22Rv1 (cell line): ENCODE data around the gene NCOA3.

Experiments
- ZFX ChIP-seq: fragments of 450-650 bp; IDR thresholded peaks from 2 replicates; pipeline ENCODE4 v1.6.1; 2017; ENCODE audit warnings: antibody characterized with exemption, borderline replicate concordance
- TF ChIP-seq, protein P1 (sequence below): fragments of 450-650 bp; IDR thresholded peaks from 2 replicates; pipeline ENCODE4 v1.5.1; 2017; ENCODE audit warnings: mild to moderate bottlenecking

DNA sequence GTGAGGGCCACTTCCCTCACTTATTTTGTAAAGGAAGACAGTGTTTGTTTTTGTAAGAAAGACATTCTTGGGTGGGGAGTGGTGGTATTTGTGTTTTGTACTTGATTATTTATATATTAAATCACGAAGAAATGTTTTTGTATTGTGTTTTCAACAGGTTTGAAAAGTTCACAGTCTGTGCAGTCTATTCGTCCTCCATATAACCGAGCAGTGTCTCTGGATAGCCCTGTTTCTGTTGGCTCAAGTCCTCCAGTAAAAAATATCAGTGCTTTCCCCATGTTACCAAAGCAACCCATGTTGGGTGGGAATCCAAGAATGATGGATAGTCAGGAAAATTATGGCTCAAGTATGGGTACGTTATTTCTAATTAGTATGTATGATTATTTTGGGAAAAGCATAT lies 137.2 kb downstream of the NCOA3 start:
- TF ChIP-seq, protein P1, sequence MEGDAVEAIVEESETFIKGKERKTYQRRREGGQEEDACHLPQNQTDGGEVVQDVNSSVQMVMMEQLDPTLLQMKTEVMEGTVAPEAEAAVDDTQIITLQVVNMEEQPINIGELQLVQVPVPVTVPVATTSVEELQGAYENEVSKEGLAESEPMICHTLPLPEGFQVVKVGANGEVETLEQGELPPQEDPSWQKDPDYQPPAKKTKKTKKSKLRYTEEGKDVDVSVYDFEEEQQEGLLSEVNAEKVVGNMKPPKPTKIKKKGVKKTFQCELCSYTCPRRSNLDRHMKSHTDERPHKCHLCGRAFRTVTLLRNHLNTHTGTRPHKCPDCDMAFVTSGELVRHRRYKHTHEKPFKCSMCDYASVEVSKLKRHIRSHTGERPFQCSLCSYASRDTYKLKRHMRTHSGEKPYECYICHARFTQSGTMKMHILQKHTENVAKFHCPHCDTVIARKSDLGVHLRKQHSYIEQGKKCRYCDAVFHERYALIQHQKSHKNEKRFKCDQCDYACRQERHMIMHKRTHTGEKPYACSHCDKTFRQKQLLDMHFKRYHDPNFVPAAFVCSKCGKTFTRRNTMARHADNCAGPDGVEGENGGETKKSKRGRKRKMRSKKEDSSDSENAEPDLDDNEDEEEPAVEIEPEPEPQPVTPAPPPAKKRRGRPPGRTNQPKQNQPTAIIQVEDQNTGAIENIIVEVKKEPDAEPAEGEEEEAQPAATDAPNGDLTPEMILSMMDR: no peak
- no peak for TF ChIP-seq ZFX
